BJ (cell line): ENCODE results near the gene EXOC7. TPM values are rescaled to one million over a fixed set of nuclear protein-coding genes. Genes with fewer than 3 reads are reported as not detected.

ENCODE experiments used
- CTCF ChIA-PET: fragments of 350-600 bp; formaldehyde crosslinking; extraction: SDS; loops from one replicate; lab custom pipeline; 2021; ENCODE audit warnings: antibody characterized with exemption, inconsistent platforms; lab: Yijun Ruan, JAX
- POLR2A ChIA-PET: fragments of 300-600 bp; sonication (Branson Sonifier 250); formaldehyde crosslinking; extraction: SDS; loops from one replicate; lab custom pipeline; 2021; ENCODE audit warnings: antibody characterized with exemption; lab: Charles Lee
- DNase-seq: peaks from one replicate; pipeline ENCODE4 v3.0.0-alpha.2; 2011; ENCODE audit warnings: low read depth
- H3K27me3 ChIP-seq: 2 replicates; pipeline ENCODE4 v1.6.0; 2011; ENCODE audit warnings: low read length; ENCODE audit not compliant: control insufficient read depth, insufficient read depth
- H3K36me3 ChIP-seq: 2 replicates; pipeline ENCODE4 v1.5.1; 2011; ENCODE audit warnings: low read length; ENCODE audit not compliant: control insufficient read depth, insufficient read depth
- H3K4me3 ChIP-seq: 2 replicates; pipeline ENCODE4 v1.5.1; 2011; ENCODE audit warnings: low read depth, mild to moderate bottlenecking, control low read depth, low read length
- polyA plus RNA-seq: library from polyadenylated mRNA; depleted of rRNA; stranded (reverse); fragments of >200 nt; gene quantifications from 2 replicates; pipeline ENCODE4 v1.2.3, GENCODE V29; 2011
- TF ChIP-seq, protein P1 (sequence below): IDR thresholded peaks from 2 replicates; pipeline ENCODE4 v1.5.1; 2011; ENCODE audit warnings: low read depth, mild to moderate bottlenecking, control low read depth, inconsistent platforms, low read length, moderate library complexity; ENCODE audit not compliant: insufficient read depth

Gene EXOC7
- polyA plus RNA-seq, 1 experiment = 122 TPM

DNA sequence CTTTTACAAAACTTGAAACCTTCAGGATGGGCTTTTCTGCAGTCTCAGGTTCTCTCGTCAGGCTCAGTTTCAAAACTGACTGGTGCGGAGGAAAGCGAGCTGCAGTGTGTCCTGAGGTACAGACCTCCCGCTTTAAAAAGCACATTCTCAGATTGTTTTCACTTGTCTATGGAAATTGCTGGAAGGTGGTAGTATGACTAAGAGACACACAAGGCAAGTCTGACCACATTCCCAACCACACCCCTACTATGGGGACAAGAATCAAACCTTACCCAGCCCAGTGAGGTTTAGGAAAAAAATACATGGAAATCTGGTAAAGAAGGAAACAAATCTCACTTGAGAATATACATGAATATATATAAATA lies 49.5 kb downstream of the EXOC7 start:
- no peaks in the 10 kb centered on the region for H3K27me3 ChIP-seq
- ChIA-PET POLR2A (no interaction called here), CTCF (interaction anchor here (1.2 kb wide), 1 partner anchor 38 kb away, joined by 3 read pairs; no protein-coding TSS in a partner anchor)
- no peak overlapping the region for H3K4me3 ChIP-seq
- no peak for DNase-seq
- H3K36me3 ChIP-seq = peaks cover 29% of the 10 kb centered on the region
- TF ChIP-seq, protein P1, sequence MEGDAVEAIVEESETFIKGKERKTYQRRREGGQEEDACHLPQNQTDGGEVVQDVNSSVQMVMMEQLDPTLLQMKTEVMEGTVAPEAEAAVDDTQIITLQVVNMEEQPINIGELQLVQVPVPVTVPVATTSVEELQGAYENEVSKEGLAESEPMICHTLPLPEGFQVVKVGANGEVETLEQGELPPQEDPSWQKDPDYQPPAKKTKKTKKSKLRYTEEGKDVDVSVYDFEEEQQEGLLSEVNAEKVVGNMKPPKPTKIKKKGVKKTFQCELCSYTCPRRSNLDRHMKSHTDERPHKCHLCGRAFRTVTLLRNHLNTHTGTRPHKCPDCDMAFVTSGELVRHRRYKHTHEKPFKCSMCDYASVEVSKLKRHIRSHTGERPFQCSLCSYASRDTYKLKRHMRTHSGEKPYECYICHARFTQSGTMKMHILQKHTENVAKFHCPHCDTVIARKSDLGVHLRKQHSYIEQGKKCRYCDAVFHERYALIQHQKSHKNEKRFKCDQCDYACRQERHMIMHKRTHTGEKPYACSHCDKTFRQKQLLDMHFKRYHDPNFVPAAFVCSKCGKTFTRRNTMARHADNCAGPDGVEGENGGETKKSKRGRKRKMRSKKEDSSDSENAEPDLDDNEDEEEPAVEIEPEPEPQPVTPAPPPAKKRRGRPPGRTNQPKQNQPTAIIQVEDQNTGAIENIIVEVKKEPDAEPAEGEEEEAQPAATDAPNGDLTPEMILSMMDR = no peak

DNA sequence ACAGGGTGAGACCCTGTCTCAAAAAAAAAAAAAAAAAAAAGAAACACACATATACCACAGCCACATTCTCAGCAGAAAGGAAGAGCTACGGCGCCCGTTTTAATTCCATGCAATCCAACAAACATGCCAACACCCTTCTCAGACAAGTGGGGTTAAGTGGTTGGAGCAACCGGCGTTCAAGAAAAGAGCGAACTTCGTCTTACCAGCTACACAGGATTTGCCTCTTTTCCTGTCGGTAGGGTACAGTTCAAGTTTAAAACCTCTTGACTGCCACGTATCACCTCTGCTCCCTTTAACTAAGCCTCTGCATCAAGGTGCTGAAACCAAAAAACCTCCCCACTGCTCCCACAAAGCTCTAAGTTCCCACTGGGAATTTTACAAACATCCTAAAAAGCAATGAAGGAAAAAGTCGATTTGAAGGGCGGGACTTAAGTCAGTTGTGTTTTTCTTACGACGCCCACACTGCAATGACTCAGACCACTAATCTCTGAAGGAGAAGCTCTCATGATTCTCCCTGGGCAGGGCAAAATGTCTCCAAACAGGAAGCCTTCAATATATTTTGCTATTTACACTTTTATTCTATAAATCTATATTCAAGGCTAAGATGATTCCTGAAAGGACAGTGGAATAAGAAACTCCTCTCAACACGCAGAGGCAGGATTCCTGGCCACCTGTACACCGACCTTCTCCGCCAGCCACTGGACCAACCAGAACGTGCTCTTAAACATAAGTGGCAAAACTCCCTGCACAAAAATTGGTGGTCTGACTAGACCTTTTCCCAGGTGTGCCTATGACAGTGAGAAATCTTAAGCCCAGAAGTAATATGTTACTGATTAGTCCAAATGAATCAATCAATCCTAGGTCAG lies 50.1 kb downstream of the EXOC7 start:
- H3K27me3 ChIP-seq = no peaks in the 10 kb centered on the region
- TF ChIP-seq, protein P1 = no peak
- no peak for DNase-seq
- no peak overlapping the region for H3K4me3 ChIP-seq
- peaks cover 26% of the 10 kb centered on the region for H3K36me3 ChIP-seq
- ChIA-PET CTCF (interaction anchor here (0.5 kb wide), 1 partner anchor 65 kb away, joined by 3 read pairs; no protein-coding TSS in a partner anchor), POLR2A (no interaction called here)

DNA sequence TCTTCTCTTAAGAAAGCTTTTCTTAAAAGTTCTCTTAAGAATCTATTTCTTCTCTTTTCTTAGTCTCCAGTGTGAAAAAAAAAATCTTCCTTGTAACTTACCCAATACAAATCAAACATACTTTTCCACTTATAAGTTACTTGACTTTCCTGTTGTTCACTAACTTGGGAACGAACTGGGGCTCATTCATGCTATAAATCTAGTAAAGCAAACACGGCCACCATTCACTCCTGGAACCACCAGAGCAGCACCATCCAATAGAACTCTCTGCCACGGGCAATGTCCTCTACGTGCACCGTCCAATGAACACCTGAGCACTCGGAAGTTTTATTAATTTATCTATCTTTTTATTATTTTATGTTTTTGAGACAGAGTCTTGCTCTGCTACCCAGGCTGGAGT lies 52.0 kb downstream of the EXOC7 start:
- TF ChIP-seq, protein P1 = no peak
- Histone ChIP-seq H3K27me3 (no peaks in the 10 kb centered on the region), H3K36me3 (peaks cover 25% of the 10 kb centered on the region), H3K4me3 (no peak overlapping the region)
- CTCF ChIA-PET = no interaction called here
- POLR2A ChIA-PET = no interaction called here
- no peak for DNase-seq

DNA sequence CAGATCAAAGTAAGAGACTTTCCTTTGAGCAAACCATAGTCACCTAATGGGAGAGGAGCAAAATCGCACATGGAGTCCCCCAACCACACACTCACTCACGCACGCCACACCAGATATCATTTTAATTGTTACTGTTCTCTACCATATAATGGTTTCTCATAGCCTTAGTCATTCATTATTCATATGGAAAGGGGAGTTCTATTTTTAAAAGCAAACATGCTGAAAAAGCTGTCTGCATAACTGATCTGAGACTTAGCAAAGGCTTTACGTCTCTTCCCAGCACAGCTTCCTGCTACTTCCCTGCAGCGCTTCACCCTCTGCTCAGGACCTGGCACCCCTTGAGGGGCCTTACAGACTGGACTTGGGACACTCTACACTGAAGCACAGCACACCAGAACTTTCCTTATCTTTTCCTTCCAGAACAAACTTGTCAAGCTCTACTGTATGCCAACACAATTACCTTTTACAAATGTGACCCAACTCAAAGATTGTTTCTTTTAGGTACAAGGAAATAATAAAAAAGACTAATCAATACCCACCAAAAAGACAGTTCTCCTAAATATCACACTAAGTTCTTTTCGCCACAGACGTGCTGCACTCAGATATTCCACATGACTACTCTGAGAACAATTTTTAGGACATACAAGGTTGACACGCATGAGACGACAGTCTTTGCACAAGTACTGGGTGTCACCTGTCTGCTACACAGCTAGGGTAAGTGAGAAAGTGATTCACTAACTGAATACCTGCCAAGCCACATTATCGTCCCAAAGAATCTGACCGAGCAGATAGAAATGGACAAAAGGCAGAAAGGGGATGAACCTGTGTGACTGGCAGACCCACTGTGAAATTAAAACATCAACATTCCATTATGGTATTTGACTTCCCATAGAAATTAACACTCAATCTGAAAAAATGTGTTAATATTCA lies 52.8 kb downstream of the EXOC7 start:
- H3K36me3 ChIP-seq = peaks cover 24% of the 10 kb centered on the region
- CTCF ChIA-PET = interaction anchor here (1.1 to 2.5 kb wide), 2 partner anchors 15 to 36 kb away, joined by 3 to 7 read pairs; no protein-coding TSS in a partner anchor

More for the DNA sequence above, 52.8 kb downstream of the EXOC7 start:
- H3K27me3 ChIP-seq = no peaks in the 10 kb centered on the region
- TF ChIP-seq, protein P1 = no peak
- no peak overlapping the region for H3K4me3 ChIP-seq
- DNase-seq = no peak
- POLR2A ChIA-PET = no interaction called here
